GM12874 (cell line): ENCODE results near the gene CREB3L2.

Source experiments
- CTCF ChIP-seq: IDR thresholded peaks from 2 replicates; pipeline ENCODE4 v1.5.1; 2011; ENCODE audit warnings: low read depth, mild to moderate bottlenecking, control low read depth, low read length, moderate library complexity; ENCODE audit not compliant: insufficient read depth

The CREB3L2 gene

GRCh38 chr7:137908106-137908505, 93.8 kb downstream of the CREB3L2 start:
- TF ChIP-seq CTCF: no peak

- no peak for TF ChIP-seq CTCF
Measured at GRCh38 chr7:137904833-137905232, 97.1 kb downstream of the CREB3L2 start.

GRCh38 chr7:137903382-137904169, 98.3 kb downstream of the CREB3L2 start:
- TF ChIP-seq CTCF: peak; percentile 58

GRCh38 chr7:137900137-137900536, 101.7 kb downstream of the CREB3L2 start:
- no peak for TF ChIP-seq CTCF

GRCh38 chr7:137898839-137899721, 102.8 kb downstream of the CREB3L2 start:
- peak; percentile 96 for TF ChIP-seq CTCF

- no peak for TF ChIP-seq CTCF
Measured at GRCh38 chr7:137895301-137896221, 106.3 kb downstream of the CREB3L2 start.
